Activated T-cell treated with anti-CD3 and anti-CD28 coated beads, Interleukin-2, amount 50 U/mL, for 72 hours (primary cell): ENCODE measurements around the gene ZXDB. TPM values are rescaled to one million over a fixed set of nuclear protein-coding genes. Genes with fewer than 3 reads are reported as not detected.
"Not testable (repeated sequence)": the region's sequence is repeated elsewhere in the genome, so short reads cannot be mapped to it uniquely, and the experiment has no call there.

Experiments
- ATAC-seq, 2 donors: fragments of 150-1000 bp; cut with Tn5 transposase; replicated peaks in 1 of 2; 2 replicates each; pipeline ENCODE4 v1.10.0; 2021; ENCODE audit warnings: moderate library complexity in 2 of 2, mild to moderate bottlenecking in 1 of 2
- DNase-seq, 2 donors: peaks; one replicate each; pipeline ENCODE4 v3.0.0; 2021 to 2022; ENCODE audit warnings: mixed read lengths in 1 of 2
- H3K27ac Mint-ChIP-seq: one replicate; pipeline ENCODE4 v1.8.0; 2022; ENCODE audit warnings: mild to moderate bottlenecking, moderate library complexity, mixed read lengths
- H3K27me3 Mint-ChIP-seq: one replicate; pipeline ENCODE4 v1.8.0; 2022; ENCODE audit warnings: low read depth, mixed read lengths
- H3K36me3 Mint-ChIP-seq, 2 donors: one replicate each; pipeline ENCODE4 v1.8.0; 2022; ENCODE audit warnings: mixed read lengths in 2 of 2, mild to moderate bottlenecking in 1 of 2; ENCODE audit not compliant: insufficient read depth in 2 of 2
- H3K4me1 Mint-ChIP-seq: one replicate; pipeline ENCODE4 v1.8.0; 2022; ENCODE audit warnings: low read depth, mixed read lengths
- H3K4me3 Mint-ChIP-seq, 2 donors: one replicate each; pipeline ENCODE4 v1.8.0; 2022; ENCODE audit warnings: mild to moderate bottlenecking in 2 of 2, mixed read lengths in 2 of 2, moderate library complexity in 2 of 2
- H3K9me3 Mint-ChIP-seq, 2 donors: one replicate each; pipeline ENCODE4 v1.8.0; 2022; ENCODE audit warnings: mixed read lengths in 2 of 2
- total RNA-seq, 2 donors: library from RNA; stranded (reverse); gene quantifications; one replicate each; pipeline ENCODE4 v1.2.3, GENCODE V29; 2022

The ZXDB gene
- total RNA-seq, 2 donors from 2014 or later: 8.6 to 9.9 TPM

DNA sequence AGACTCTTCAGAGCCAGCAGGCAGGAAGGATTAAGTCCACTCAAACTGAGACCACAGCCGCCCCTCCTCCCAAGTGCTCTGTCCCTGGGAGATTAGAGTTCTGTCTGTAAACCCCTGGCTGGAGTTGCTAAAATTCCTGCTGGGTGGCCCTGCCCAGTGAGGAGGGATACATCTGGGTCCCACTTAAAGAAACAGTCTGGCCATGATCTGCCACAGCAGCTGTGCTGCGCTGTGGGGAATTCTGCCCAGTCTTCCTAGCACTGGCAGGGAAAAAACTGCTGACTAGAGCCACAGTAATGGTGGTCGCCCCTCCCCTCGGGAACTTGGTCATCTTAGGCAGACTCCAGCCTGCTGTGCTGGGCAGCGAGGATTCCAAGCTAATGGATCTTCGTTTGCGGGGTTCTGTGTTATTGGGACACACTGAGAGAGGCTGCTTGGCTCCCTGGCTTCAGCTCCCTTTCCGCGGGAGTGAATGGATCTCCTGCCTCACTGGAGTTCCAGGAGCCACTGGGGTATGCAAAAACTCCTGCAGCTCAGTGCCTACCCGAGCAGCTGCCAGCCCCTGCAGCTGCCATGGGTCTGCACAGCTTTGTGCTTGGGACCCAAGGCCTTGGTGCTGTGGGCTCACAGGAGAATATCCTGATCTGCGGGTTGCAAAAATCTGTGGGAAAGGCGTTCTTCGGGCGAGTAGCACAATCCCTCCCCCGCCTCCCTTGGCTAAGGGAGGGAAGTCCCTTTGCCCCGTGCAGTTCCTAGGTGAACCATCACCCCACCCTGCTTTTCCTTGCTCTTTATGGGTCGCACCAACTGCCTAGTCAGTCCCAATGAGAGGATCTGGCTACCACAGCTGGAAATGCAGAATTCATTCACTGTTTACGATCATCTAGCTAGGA, 15.7 kb downstream of the ZXDB start:
- Mint-ChIP-seq H3K4me3 (no peak overlapping the region), H3K36me3 (peaks cover 9 to 12% of the 10 kb centered on the region in 2 donors), H3K27ac (no peak overlapping the region), H3K4me1 (no peaks in the 10 kb centered on the region), H3K9me3 (peaks cover 2 to 6% of the 10 kb centered on the region in 2 donors), H3K27me3 (peaks cover 6% of the 10 kb centered on the region)
- DNase-seq (no peak), ATAC-seq (no peak)

- not testable (repeated sequence) for DNase-seq, ATAC-seq, H3K27ac Mint-ChIP-seq, H3K4me3 Mint-ChIP-seq, H3K4me1 Mint-ChIP-seq
- Mint-ChIP-seq H3K9me3 (peaks cover 14 to 16% of the 10 kb centered on the region in 2 donors), H3K36me3 (peaks cover 11 to 17% of the 10 kb centered on the region in 2 donors), H3K27me3 (peaks cover 51% of the 10 kb centered on the region)
Observed at GRCh38 chrX:57613351-57613750, 21.5 kb downstream of the ZXDB start.

- Mint-ChIP-seq H3K27me3 (peaks cover 11% of the 10 kb centered on the region), H3K9me3 (peaks cover 5 to 16% of the 10 kb centered on the region in 2 donors)
- not testable (repeated sequence) for H3K36me3 Mint-ChIP-seq, H3K4me3 Mint-ChIP-seq, H3K4me1 Mint-ChIP-seq, DNase-seq, H3K27ac Mint-ChIP-seq, ATAC-seq
Observed at GRCh38 chrX:57629438-57629837, 37.6 kb downstream of the ZXDB start.

DNA sequence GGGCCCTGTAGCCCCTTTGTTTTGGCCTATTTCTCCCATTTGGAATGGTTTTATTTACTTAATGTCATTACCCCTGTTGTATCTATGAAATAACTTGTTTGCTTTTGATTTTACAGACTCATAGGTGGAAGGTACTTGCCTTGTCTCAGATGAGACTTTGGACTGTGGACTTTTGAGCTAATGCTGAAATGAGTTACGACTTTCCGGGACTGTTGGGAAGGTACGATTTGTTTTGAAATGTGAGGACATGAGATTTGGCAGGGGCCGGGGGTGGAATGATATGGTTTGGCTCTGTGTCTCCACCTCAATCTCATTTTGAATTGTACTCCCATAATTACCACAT, 48.8 kb downstream of the ZXDB start:
- no peaks in the 10 kb centered on the region for H3K4me1 Mint-ChIP-seq
- peaks cover 2 to 10% of the 10 kb centered on the region in 2 donors for H3K9me3 Mint-ChIP-seq
- no peak for DNase-seq
- peaks cover 3 to 4% of the 10 kb centered on the region in 2 donors for H3K36me3 Mint-ChIP-seq
- ATAC-seq: no peak
- peaks cover 28% of the 10 kb centered on the region for H3K27me3 Mint-ChIP-seq
- H3K27ac Mint-ChIP-seq: no peak overlapping the region
- H3K4me3 Mint-ChIP-seq: no peak overlapping the region

GRCh38 chrX:57641338-57641737, 49.5 kb downstream of the ZXDB start:
- Mint-ChIP-seq H3K4me3 (no peak overlapping the region), H3K36me3 (peaks cover 3 to 4% of the 10 kb centered on the region in 2 donors), H3K4me1 (no peaks in the 10 kb centered on the region), H3K27ac (no peak overlapping the region), H3K9me3 (peaks cover 0 to 6% of the 10 kb centered on the region in 2 donors), H3K27me3 (peaks cover 28% of the 10 kb centered on the region)
- DNase-seq: no peak
- no peak for ATAC-seq

DNA sequence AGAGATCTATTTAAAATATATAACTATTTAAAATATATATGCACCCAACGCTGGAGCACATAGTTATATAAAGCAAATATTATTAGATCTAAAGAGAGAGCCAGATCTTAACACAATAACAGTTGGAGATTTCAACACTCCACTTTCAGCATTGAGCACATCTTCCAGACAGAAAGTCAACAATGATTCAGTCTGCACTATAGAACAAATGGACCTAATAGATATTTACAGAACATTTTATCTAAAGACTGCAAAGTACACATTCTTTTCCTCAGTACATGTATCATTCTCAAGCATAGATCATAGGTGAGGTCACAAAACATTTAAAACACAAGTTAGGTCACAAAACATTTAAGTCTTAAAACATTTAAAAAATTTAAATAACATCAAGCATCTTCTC, 51.9 kb downstream of the ZXDB start:
- peaks cover 0 to 3% of the 10 kb centered on the region in 2 donors for H3K9me3 Mint-ChIP-seq

GRCh38 chrX:57647020-57647419, 55.2 kb downstream of the ZXDB start:
- Mint-ChIP-seq H3K27ac (no peak overlapping the region), H3K9me3 (no peaks in the 10 kb centered on the region), H3K27me3 (peaks cover 5% of the 10 kb centered on the region), H3K36me3 (no peaks in the 10 kb centered on the region), H3K4me3 (no peak overlapping the region), H3K4me1 (no peaks in the 10 kb centered on the region)
- ATAC-seq (no peak), DNase-seq (no peak)

More for the DNA sequence above, 51.9 kb downstream of the ZXDB start:
- Mint-ChIP-seq H3K27ac (no peak overlapping the region), H3K4me1 (no peaks in the 10 kb centered on the region), H3K27me3 (peaks cover 28% of the 10 kb centered on the region), H3K4me3 (no peak overlapping the region), H3K36me3 (peaks cover 3 to 4% of the 10 kb centered on the region in 2 donors)
- DNase-seq (no peak), ATAC-seq (no peak)

Other genes with a start within 250 kb of the ZXDB start
- not detected for gene NLRP2B, start 88.2 kb downstream of the ZXDB start, total RNA-seq